Measurements from ENCODE around the gene TDRD1. TPM values are rescaled to one million over a fixed set of nuclear protein-coding genes. Genes with fewer than 3 reads are reported as not detected.

The TDRD1 gene, protein sequence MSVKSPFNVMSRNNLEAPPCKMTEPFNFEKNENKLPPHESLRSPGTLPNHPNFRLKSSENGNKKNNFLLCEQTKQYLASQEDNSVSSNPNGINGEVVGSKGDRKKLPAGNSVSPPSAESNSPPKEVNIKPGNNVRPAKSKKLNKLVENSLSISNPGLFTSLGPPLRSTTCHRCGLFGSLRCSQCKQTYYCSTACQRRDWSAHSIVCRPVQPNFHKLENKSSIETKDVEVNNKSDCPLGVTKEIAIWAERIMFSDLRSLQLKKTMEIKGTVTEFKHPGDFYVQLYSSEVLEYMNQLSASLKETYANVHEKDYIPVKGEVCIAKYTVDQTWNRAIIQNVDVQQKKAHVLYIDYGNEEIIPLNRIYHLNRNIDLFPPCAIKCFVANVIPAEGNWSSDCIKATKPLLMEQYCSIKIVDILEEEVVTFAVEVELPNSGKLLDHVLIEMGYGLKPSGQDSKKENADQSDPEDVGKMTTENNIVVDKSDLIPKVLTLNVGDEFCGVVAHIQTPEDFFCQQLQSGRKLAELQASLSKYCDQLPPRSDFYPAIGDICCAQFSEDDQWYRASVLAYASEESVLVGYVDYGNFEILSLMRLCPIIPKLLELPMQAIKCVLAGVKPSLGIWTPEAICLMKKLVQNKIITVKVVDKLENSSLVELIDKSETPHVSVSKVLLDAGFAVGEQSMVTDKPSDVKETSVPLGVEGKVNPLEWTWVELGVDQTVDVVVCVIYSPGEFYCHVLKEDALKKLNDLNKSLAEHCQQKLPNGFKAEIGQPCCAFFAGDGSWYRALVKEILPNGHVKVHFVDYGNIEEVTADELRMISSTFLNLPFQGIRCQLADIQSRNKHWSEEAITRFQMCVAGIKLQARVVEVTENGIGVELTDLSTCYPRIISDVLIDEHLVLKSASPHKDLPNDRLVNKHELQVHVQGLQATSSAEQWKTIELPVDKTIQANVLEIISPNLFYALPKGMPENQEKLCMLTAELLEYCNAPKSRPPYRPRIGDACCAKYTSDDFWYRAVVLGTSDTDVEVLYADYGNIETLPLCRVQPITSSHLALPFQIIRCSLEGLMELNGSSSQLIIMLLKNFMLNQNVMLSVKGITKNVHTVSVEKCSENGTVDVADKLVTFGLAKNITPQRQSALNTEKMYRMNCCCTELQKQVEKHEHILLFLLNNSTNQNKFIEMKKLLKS
- total RNA-seq = 0.22 and 0.29 TPM in 2 replicates
- total RNA-seq (2013) = 0.47 TPM
- 0.03 and 0.10 TPM in 2 replicates for polyA plus RNA-seq
- polyA minus RNA-seq = 0.17 TPM in 1 of 2 replicates, not detected in the other

DNA sequence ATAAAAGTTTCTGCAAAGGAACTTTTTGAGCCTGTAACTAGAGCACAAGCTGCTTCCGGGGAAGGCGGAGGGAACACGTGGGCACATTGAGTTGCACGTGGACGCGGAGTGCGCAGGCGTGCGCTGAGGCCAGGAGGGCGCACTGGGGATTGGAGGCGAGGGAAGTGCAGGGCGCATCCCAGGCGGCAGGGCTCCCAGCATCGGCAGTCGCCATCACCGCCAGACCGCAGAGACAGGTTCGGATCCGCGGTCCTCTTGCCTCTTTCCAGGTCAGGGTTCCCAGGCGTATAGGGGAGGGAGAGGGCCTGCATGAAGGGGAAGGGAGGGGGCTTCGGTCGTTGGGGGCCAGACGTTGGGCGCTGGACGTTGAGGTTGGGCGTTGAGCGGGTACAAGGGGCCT lies at the start of gene TDRD1:
TSS of gene TDRD1 (plus strand) at position 206 of the 400 bp plus-strand sequence. CDS start 8,479 bp downstream, outside the sequence.
- POLR2A ChIA-PET = interaction anchor here (0.7 kb wide), 1 partner anchor 19 kb away, joined by 4 read pairs; no protein-coding TSS in a partner anchor

More for the DNA sequence above, at the start of gene TDRD1:
- intact Hi-C loops (cut with micrococcal nuclease) = loop anchor here (10.0 kb wide), 1 partner anchor 646 kb away; the partner anchor contains the start of gene FHIP2A
- CTCF ChIA-PET = no interaction called here
- H3K9ac ChIP-seq (ENCODE audit: low read length) = no peak within 1 kb of the TSS
- H3K27ac Mint-ChIP-seq = no peak within 1 kb of the TSS
- no peaks in the 10 kb centered on the region for H3K27me3 ChIP-seq (replicated peaks in 1 of 4; ENCODE audit: control extremely low read depth in 1 of 4, control insufficient read depth in 3 of 4, insufficient read depth in 4 of 4, low read length in 3 of 4)
- no peak within 1 kb of the TSS for H3K4me3 Mint-ChIP-seq
- 93% methylated on average over 28 of the region's 28 CpGs for WGBS (ENCODE audit: insufficient coverage)
- no peaks in the 10 kb centered on the region for H3K36me3 ChIP-seq (replicated peaks in 1 of 2; ENCODE audit: control extremely low read depth in 1 of 2, control insufficient read depth in 1 of 2, extremely low read depth in 1 of 2, insufficient read depth in 2 of 2, low read length in 1 of 2)
- TF ChIP-seq, protein P1, sequence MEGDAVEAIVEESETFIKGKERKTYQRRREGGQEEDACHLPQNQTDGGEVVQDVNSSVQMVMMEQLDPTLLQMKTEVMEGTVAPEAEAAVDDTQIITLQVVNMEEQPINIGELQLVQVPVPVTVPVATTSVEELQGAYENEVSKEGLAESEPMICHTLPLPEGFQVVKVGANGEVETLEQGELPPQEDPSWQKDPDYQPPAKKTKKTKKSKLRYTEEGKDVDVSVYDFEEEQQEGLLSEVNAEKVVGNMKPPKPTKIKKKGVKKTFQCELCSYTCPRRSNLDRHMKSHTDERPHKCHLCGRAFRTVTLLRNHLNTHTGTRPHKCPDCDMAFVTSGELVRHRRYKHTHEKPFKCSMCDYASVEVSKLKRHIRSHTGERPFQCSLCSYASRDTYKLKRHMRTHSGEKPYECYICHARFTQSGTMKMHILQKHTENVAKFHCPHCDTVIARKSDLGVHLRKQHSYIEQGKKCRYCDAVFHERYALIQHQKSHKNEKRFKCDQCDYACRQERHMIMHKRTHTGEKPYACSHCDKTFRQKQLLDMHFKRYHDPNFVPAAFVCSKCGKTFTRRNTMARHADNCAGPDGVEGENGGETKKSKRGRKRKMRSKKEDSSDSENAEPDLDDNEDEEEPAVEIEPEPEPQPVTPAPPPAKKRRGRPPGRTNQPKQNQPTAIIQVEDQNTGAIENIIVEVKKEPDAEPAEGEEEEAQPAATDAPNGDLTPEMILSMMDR (IDR thresholded peaks at IDR 0.05) = no peak
- TF ChIP-seq EZH2 (IDR thresholded peaks at IDR 0.05; ENCODE audit: borderline replicate concordance, insufficient read depth, low read depth, low read length, poor library complexity, severe bottlenecking) = no peak
- no peaks in the 10 kb centered on the region for H3K9me3 Mint-ChIP-seq (ENCODE audit: insufficient read depth)
- DNase-seq (no peak), ATAC-seq (ENCODE audit: low read depth) (no peak)
- H3K4me1 ChIP-seq (ENCODE audit: control insufficient read depth in 2 of 2, insufficient read depth in 2 of 2, low read length in 2 of 2) = peaks cover 0 to 5% of the 10 kb centered on the region in 2 donors
- no peak within 1 kb of the TSS for H2AFZ ChIP-seq (ENCODE audit: insufficient read depth, low read depth, low read length, poor library complexity, severe bottlenecking)
- H3K4me3 ChIP-seq (ENCODE audit: control extremely low read depth in 1 of 5, extremely low read depth in 1 of 5, insufficient read depth in 1 of 5, low read depth in 2 of 5, low read length in 4 of 5) = no peak within 1 kb of the TSS
- no peak within 1 kb of the TSS for H3K27ac ChIP-seq (ENCODE audit: low read length in 2 of 2)
- H3K4me1 Mint-ChIP-seq = peaks cover 6% of the 10 kb centered on the region
- H4K20me1 ChIP-seq (ENCODE audit: control insufficient read depth, insufficient read depth, low read length, poor library complexity, severe bottlenecking) = no peaks in the 10 kb centered on the region
- no peaks in the 10 kb centered on the region for H3K9me3 ChIP-seq (ENCODE audit: control extremely low read depth in 1 of 3, control insufficient read depth in 2 of 3, insufficient read depth in 1 of 3, low read length in 2 of 3)
- peaks cover 14% of the 10 kb centered on the region for H3K79me2 ChIP-seq (ENCODE audit: control insufficient read depth, insufficient read depth, low read length)
- H3K4me2 ChIP-seq (replicated peaks; ENCODE audit: low read depth, low read length, poor library complexity, severe bottlenecking) = no peak within 1 kb of the TSS
- H3K27me3 Mint-ChIP-seq = peaks cover 3% of the 10 kb centered on the region

Data from B cell (primary cell).